Bronchial epithelial cell (primary cell): ENCODE results near the gene TCEA2. TPM values are rescaled to one million over a fixed set of nuclear protein-coding genes. Genes with fewer than 3 reads are reported as not detected.

Source experiments
- DNase-seq: peaks from one replicate; pipeline ENCODE4 v3.0.0-alpha.2; 2010; ENCODE audit warnings: low read depth
- FAIRE-seq: peaks from 2 replicates; lab custom pipeline; 2011; peaks lifted over from hg19 to GRCh38; lab: Jason Lieb, UNC
- H3K27me3 ChIP-seq: 2 replicates; pipeline ENCODE4 v1.5.1; 2011; ENCODE audit warnings: low read length; ENCODE audit not compliant: control insufficient read depth, insufficient read depth
- H3K36me3 ChIP-seq: 2 replicates; pipeline ENCODE4 v1.5.1; 2011; ENCODE audit warnings: low read length; ENCODE audit not compliant: control insufficient read depth, insufficient read depth
- H3K4me3 ChIP-seq: 2 replicates; pipeline ENCODE4 v1.5.1; 2011; ENCODE audit warnings: mild to moderate bottlenecking, low read depth, low read length, control low read depth
- total RNA-seq: library from RNA; depleted of rRNA; stranded (reverse); fragments of >200 nt; gene quantifications from 2 replicates; pipeline ENCODE4 v1.2.1, GENCODE V29; 2014
- TF ChIP-seq, protein P1 (sequence below): IDR thresholded peaks from 2 replicates; pipeline ENCODE4 v1.5.1; 2011; ENCODE audit warnings: mild to moderate bottlenecking, moderate library complexity, low read length, control low read depth, inconsistent platforms; ENCODE audit not compliant: insufficient read depth, severe bottlenecking

TCEA2 gene
- total RNA-seq, 1 donor from 2014 or later: 5.5 TPM

GRCh38 chr20:64074184-64074789 is 11.3 kb downstream of the TCEA2 start:
- FAIRE-seq (no peak), DNase-seq (no peak)
- TF ChIP-seq, protein P1, sequence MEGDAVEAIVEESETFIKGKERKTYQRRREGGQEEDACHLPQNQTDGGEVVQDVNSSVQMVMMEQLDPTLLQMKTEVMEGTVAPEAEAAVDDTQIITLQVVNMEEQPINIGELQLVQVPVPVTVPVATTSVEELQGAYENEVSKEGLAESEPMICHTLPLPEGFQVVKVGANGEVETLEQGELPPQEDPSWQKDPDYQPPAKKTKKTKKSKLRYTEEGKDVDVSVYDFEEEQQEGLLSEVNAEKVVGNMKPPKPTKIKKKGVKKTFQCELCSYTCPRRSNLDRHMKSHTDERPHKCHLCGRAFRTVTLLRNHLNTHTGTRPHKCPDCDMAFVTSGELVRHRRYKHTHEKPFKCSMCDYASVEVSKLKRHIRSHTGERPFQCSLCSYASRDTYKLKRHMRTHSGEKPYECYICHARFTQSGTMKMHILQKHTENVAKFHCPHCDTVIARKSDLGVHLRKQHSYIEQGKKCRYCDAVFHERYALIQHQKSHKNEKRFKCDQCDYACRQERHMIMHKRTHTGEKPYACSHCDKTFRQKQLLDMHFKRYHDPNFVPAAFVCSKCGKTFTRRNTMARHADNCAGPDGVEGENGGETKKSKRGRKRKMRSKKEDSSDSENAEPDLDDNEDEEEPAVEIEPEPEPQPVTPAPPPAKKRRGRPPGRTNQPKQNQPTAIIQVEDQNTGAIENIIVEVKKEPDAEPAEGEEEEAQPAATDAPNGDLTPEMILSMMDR: no peak
- H3K4me3 ChIP-seq: no peak overlapping the region
- H3K36me3 ChIP-seq: peaks cover 5% of the 10 kb centered on the region
- no peaks in the 10 kb centered on the region for H3K27me3 ChIP-seq

- DNase-seq: no peak
- H3K27me3 ChIP-seq: no peaks in the 10 kb centered on the region
- H3K4me3 ChIP-seq: no peak overlapping the region
- FAIRE-seq: no peak
- peaks cover 5% of the 10 kb centered on the region for H3K36me3 ChIP-seq
- TF ChIP-seq, protein P1: no peak
These were observed 12.0 kb downstream of the TCEA2 start for GRCh38 chr20:64074963-64075362.

DNA sequence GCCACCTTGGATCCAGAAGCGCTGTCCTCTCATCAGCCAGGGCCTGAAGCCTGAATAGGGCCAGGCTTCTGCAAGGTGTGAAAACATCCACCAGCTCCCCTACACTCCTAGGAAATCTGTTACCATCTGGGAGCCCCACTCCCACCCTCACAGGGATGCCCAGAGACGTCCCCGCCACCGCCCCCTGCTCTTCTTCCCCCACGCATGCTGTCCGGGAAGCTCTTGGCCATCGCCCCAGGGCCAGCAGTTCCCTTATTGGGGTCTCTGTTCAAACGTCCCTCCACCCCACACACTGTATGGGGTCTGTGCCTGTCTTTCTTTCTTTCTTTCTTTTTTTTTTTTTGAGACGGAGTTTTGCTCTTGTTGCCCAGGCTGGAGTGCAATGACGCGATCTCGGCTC is 12.6 kb downstream of the TCEA2 start:
- Histone ChIP-seq H3K27me3 (no peaks in the 10 kb centered on the region), H3K36me3 (peaks cover 5% of the 10 kb centered on the region), H3K4me3 (no peak overlapping the region)
- no peak for FAIRE-seq
- TF ChIP-seq, protein P1: no peak
- DNase-seq: no peak

GRCh38 chr20:64076061-64076997 is 13.3 kb downstream of the TCEA2 start:
- Histone ChIP-seq H3K27me3 (no peaks in the 10 kb centered on the region), H3K36me3 (peaks cover 5% of the 10 kb centered on the region), H3K4me3 (no peak overlapping the region)
- FAIRE-seq (no peak), DNase-seq (no peak)
- TF ChIP-seq, protein P1: no peak

- DNase-seq (no peak), FAIRE-seq (no peak)
- Histone ChIP-seq H3K27me3 (no peaks in the 10 kb centered on the region), H3K36me3 (peaks cover 5% of the 10 kb centered on the region), H3K4me3 (no peak overlapping the region)
- TF ChIP-seq, protein P1: no peak
These were observed 14.1 kb downstream of the TCEA2 start for GRCh38 chr20:64077094-64077493.
